ENCODE measurements around the gene PRR29.

The PRR29 gene

DNA sequence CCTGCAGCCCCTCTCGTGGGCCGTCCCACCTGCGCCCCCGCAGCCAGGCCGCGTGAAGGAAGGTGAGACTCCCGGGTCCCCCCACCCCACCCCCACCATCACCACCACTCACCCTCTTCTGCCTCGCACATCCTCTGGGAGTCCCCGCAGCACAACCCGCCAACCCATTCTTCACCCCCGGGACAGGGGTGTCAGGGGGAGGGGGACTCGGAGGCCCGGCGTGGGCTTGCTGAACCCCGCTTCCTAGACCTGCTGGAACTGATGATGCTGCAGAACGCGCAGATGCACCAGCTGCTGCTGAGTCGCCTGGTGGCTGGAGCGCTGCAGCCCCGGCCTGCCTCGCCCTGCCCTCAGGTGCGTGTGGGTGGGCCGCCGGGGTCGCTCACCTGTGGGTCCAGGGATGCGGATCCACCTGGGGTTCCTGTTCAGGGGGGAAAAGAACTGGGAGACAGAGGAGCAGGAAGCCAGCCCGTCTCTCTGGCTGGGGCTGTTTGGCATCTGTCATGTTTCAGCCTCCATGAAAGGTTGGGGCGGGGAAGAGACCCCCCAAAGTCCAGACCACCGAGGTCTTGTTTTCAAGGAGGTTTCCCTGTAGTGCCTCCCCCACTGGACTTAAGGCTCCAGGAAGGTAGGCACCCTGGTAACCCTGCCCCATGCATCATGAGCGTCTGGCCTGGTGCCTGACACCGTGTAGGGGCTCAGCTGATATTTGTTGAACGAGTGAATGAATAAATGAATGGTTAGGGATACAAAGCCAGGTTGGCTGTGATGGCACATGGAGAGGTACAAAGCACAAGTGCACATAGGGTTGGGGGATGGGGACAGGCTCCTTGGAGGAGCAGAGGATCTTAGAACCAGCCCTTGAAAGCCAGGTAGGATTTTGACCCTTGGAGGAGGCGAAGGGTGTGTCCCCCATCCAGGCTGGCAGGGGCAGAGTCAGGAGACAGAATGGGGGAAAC lies 849 bp downstream of the PRR29 start:
- peaks cover 5% of the 10 kb centered on the region; the same call in 1 of the 2 replicates for H3K36me3 ChIP-seq
- peak overlapping the region; percentile 75 for H3K4me3 ChIP-seq (ENCODE audit: low read depth, low read length)
- no peak for DNase-seq

DNA sequence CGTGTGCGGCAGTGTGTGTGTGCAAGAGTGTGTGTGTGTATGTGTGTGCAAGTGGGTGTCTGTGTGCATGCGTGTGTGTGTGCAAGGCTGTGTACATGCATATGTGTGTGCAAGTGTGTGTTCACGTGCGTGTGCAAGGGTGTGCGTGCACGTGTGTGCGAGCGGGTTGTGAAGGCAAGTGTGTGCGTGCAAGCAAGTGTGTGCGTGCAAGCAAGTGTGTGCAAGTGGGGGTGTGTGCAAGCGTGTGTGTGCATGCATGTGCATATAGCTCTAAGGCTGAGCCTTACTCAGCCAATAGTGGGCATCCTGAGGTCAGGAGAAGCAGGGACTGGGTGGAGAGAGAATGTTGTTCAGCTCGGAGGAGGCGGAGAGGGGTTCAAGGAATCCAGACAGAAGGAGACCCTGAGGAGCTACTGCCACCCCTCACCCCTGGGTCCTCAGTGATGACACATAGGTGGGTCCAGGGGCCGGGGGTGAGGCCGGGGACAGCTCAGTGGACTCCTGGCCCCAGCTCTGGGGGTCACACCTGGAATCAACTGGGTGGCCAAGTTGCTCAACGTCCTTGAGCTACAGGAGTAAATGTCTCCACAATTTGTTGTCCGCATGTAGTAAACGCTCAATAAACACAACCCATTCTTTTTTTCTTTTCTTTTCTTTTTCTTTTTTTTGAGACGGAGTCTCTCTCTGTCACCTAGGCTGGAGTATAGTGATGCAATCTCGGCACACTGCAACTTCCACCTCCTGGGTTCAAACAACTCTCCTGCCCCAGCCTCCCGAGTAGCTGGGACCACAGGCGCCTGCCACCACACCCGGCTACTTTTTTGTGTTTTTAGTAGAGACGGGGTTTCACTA lies 1.8 kb downstream of the PRR29 start:
- no peak for DNase-seq
- Histone ChIP-seq H3K4me3 (ENCODE audit: low read depth, low read length) (no peak overlapping the region), H3K4me1 (no peaks in the 10 kb centered on the region; the same call in 1 of the 2 replicates), H3K36me3 (peaks cover 7% of the 10 kb centered on the region), H3K9me3 (no peaks in the 10 kb centered on the region), H3K27me3 (no peaks in the 10 kb centered on the region)
- TF ChIP-seq, protein P1, sequence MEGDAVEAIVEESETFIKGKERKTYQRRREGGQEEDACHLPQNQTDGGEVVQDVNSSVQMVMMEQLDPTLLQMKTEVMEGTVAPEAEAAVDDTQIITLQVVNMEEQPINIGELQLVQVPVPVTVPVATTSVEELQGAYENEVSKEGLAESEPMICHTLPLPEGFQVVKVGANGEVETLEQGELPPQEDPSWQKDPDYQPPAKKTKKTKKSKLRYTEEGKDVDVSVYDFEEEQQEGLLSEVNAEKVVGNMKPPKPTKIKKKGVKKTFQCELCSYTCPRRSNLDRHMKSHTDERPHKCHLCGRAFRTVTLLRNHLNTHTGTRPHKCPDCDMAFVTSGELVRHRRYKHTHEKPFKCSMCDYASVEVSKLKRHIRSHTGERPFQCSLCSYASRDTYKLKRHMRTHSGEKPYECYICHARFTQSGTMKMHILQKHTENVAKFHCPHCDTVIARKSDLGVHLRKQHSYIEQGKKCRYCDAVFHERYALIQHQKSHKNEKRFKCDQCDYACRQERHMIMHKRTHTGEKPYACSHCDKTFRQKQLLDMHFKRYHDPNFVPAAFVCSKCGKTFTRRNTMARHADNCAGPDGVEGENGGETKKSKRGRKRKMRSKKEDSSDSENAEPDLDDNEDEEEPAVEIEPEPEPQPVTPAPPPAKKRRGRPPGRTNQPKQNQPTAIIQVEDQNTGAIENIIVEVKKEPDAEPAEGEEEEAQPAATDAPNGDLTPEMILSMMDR (IDR thresholded peaks at IDR 0.05; ENCODE audit: low read depth, low read length) = no peak

More for the DNA sequence above, 849 bp downstream of the PRR29 start:
- TF ChIP-seq, protein P1 (IDR thresholded peaks at IDR 0.05; ENCODE audit: low read depth, low read length) = no peak
- Histone ChIP-seq H3K4me1 (no peaks in the 10 kb centered on the region), H3K27me3 (no peaks in the 10 kb centered on the region), H3K9me3 (no peaks in the 10 kb centered on the region)

DNA sequence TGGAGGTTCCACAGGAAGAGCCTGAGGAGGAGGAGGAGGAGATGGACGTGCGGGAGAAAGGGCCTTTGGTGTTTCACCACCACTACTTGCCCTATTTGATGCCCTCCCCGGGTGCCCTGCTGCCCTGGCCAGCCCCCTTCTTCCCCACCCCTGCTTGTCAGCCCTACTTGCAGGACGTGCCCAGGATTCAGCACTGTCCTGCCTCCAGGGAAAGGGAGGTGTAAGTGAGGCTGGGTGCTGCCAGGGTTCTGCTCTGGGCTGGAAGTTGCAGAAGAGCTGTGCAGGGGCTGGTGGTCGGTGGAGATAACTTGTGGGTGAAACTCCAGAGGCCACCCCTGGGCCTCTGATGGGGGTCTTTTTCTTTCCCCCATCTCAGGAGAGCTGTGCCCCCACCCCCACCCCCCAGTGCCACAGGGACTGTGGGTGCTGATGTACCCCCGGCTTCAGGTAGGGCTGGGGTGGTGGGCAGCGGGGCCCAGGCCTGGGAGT lies 3.0 kb downstream of the PRR29 start:
- Histone ChIP-seq H3K4me1 (peaks cover 6% of the 10 kb centered on the region), H3K9me3 (no peaks in the 10 kb centered on the region), H3K36me3 (peaks cover 12% of the 10 kb centered on the region), H3K4me3 (ENCODE audit: low read depth, low read length) (no peak overlapping the region), H3K27me3 (no peaks in the 10 kb centered on the region)
- TF ChIP-seq, protein P1 (IDR thresholded peaks at IDR 0.05; ENCODE audit: low read depth, low read length) = no peak
- no peak for DNase-seq

DNA sequence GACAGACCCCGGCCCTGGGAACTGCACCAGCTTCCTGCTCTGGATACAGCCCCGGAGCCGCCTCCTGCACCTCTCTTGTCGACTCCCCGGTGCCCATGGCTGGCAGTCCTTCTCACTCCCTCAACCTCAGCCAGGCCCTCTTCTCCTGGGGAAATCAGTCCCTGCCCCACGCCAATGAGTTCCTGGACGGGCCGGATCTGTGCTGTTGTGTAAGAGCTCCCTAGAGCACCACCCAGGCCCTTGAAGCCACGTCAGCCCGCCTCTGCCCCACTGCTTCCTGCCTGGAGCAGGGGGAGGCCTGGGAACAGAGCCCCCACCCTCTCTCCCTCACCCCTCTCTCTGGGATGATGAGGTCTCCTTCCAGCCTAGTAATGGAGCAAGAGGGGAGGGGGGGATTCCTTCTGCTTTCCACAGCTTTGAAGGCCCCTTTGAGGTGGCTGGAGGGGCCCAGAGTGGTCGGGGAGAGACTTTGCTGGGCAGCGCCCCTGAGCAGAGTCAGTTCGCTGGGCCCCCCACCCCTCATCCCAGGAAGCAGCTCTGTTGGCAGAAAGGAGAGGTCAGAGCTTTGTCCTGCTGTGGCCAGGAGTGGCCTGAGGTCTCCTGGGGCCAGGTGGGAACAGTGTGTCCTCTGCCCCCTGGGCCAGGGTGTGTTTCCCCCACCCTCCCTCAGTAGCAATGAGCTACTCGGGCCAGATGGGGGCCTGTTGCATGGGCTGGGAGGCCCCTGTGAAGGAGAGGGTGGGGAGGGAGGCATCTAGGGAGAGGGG lies 3.8 kb downstream of the PRR29 start:
- peaks cover 6% of the 10 kb centered on the region for H3K4me1 ChIP-seq
- no peaks in the 10 kb centered on the region for H3K9me3 ChIP-seq
- no peak overlapping the region for H3K4me3 ChIP-seq (ENCODE audit: low read depth, low read length)
- H3K36me3 ChIP-seq = peaks cover 12% of the 10 kb centered on the region
- no peaks in the 10 kb centered on the region for H3K27me3 ChIP-seq
- TF ChIP-seq, protein P1 (IDR thresholded peaks at IDR 0.05; ENCODE audit: low read depth, low read length) = no peak
- DNase-seq = no peak

DNA sequence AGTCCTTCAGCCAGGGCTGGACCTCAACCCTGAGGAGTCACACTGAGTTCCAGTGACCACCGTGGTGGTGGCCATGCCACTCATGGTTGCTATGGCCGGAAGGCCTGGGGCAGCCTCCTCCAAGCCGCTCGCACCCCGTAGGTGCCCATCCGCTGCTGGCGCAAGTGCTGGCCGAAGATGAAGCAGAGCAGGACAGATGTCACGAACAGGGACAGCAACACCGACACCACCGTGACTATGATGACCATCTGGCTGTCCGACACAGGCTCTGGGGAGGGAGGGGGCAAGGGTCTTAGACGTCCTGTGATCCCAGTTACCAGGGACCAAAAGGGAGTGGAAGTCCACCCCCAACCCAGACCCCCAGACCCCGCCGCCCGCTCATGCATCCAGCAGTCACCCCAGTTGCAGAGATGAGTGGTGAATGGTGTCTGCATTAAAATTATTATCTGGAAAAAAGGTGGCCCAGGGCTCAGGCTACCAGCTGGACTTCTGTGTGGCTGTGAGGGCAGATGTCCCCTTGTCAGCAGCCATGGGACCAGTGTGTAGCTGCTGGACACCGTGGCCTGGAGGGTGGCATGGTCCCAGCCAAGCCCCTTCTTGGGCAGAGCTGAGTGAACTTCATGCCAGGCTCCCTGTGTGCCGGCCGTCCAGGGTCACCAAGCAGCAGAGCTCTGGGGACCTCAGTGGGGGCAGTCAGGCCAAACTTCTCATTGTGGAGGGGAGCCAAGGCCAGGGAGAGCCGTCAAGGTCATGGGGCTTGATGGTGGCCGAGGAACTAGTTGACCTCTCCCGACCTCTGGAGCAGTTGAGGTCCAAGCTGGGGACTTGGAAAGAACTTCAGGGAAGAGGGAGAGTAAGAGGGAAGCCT lies 4.7 kb downstream of the PRR29 start:
- DNase-seq = no peak
- Histone ChIP-seq H3K9me3 (no peaks in the 10 kb centered on the region), H3K36me3 (peaks cover 12% of the 10 kb centered on the region), H3K4me3 (ENCODE audit: low read depth, low read length) (no peak overlapping the region), H3K4me1 (peaks cover 9% of the 10 kb centered on the region), H3K27me3 (no peaks in the 10 kb centered on the region)
- TF ChIP-seq, protein P1 (IDR thresholded peaks at IDR 0.05; ENCODE audit: low read depth, low read length) = no peak
